HL-60 (cell line): ENCODE results near the gene DDC.

ENCODE experiments used
- CTCF ChIP-seq: IDR thresholded peaks from one replicate; pipeline ENCODE4 v1.5.1; 2011; ENCODE audit warnings: low read length, control low read depth, inconsistent platforms; ENCODE audit not compliant: insufficient read depth
- POLR2AphosphoS5 ChIP-seq: IDR thresholded peaks from 2 replicates; pipeline ENCODE4 v1.6.1; 2012; ENCODE audit warnings: low read depth
- TF ChIP-seq, protein P1 (sequence below): IDR thresholded peaks from 2 replicates; pipeline ENCODE4 v1.6.1; 2012; ENCODE audit warnings: low read depth; ENCODE audit not compliant: insufficient replicate concordance

- TF ChIP-seq CTCF (no peak), POLR2AphosphoS5 (no peak)
- TF ChIP-seq, protein P1, sequence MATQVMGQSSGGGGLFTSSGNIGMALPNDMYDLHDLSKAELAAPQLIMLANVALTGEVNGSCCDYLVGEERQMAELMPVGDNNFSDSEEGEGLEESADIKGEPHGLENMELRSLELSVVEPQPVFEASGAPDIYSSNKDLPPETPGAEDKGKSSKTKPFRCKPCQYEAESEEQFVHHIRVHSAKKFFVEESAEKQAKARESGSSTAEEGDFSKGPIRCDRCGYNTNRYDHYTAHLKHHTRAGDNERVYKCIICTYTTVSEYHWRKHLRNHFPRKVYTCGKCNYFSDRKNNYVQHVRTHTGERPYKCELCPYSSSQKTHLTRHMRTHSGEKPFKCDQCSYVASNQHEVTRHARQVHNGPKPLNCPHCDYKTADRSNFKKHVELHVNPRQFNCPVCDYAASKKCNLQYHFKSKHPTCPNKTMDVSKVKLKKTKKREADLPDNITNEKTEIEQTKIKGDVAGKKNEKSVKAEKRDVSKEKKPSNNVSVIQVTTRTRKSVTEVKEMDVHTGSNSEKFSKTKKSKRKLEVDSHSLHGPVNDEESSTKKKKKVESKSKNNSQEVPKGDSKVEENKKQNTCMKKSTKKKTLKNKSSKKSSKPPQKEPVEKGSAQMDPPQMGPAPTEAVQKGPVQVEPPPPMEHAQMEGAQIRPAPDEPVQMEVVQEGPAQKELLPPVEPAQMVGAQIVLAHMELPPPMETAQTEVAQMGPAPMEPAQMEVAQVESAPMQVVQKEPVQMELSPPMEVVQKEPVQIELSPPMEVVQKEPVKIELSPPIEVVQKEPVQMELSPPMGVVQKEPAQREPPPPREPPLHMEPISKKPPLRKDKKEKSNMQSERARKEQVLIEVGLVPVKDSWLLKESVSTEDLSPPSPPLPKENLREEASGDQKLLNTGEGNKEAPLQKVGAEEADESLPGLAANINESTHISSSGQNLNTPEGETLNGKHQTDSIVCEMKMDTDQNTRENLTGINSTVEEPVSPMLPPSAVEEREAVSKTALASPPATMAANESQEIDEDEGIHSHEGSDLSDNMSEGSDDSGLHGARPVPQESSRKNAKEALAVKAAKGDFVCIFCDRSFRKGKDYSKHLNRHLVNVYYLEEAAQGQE, result no peak
These were observed 20.2 kb downstream of the DDC start for GRCh38 chr7:50544992-50545391.
